NB4 (cell line): ENCODE measurements around the gene VWCE.

Source experiments
- POLR2A ChIP-seq: IDR thresholded peaks from 2 replicates; pipeline ENCODE4 v1.6.1; 2011; ENCODE audit warnings: mild to moderate bottlenecking; ENCODE audit not compliant: insufficient read length; ENCODE audit errors: extremely low read depth
- TF ChIP-seq, protein P1 (sequence below): IDR thresholded peaks from one replicate; pipeline ENCODE4 v1.5.1; 2012; ENCODE audit warnings: low read depth, low read length
- TF ChIP-seq, protein P2 (sequence below): IDR thresholded peaks from 2 replicates; pipeline ENCODE4 v1.6.1; 2011; ENCODE audit warnings: low read depth, low read length

DNA sequence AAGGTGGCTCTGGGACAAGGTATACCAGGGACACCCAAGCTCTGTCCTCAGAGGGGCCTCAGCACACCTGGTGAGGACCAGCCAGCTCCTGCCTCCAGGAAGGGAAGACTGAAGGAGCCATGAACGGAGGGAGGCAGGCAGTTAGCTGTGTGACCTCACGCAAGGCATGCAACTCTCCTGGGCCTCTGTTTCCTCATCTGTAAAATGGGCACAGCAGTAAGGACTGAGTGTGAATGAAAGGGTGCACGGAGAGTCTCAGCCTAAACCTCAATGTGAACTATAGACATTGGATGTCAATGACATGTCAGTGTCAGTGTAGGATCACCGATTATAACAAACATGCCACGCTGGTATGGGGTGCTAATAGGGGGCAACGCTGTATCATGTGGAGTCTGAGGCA, 35.8 kb downstream of the VWCE start:
- no peak for TF ChIP-seq POLR2A
- TF ChIP-seq, protein P1, sequence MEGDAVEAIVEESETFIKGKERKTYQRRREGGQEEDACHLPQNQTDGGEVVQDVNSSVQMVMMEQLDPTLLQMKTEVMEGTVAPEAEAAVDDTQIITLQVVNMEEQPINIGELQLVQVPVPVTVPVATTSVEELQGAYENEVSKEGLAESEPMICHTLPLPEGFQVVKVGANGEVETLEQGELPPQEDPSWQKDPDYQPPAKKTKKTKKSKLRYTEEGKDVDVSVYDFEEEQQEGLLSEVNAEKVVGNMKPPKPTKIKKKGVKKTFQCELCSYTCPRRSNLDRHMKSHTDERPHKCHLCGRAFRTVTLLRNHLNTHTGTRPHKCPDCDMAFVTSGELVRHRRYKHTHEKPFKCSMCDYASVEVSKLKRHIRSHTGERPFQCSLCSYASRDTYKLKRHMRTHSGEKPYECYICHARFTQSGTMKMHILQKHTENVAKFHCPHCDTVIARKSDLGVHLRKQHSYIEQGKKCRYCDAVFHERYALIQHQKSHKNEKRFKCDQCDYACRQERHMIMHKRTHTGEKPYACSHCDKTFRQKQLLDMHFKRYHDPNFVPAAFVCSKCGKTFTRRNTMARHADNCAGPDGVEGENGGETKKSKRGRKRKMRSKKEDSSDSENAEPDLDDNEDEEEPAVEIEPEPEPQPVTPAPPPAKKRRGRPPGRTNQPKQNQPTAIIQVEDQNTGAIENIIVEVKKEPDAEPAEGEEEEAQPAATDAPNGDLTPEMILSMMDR: no peak
- TF ChIP-seq, protein P2, sequence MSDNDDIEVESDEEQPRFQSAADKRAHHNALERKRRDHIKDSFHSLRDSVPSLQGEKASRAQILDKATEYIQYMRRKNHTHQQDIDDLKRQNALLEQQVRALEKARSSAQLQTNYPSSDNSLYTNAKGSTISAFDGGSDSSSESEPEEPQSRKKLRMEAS: no peak
